Uterus (tissue), 2 donors: ENCODE results near the gene SOHLH1.

Experiments used
- CTCF ChIP-seq, 4 experiments: fragments of 200-600 bp in 2 of 4; fragments of 450-650 bp in 2 of 4; sonication (generic) in 2 of 4; IDR thresholded peaks; one replicate each; pipeline ENCODE4 v1.5.1; 2016 to 2019; ENCODE audit warnings: antibody characterized with exemption in 4 of 4, mild to moderate bottlenecking in 2 of 4, moderate library complexity in 1 of 4
- POLR2A ChIP-seq, 2 donors: fragments of 450-650 bp; IDR thresholded peaks; one replicate each; pipeline ENCODE4 v1.6.1; 2016; ENCODE audit warnings: antibody characterized with exemption in 2 of 2, mild to moderate bottlenecking in 1 of 2, moderate library complexity in 1 of 2

- TF ChIP-seq CTCF (IDR thresholded peaks at IDR 0.05) (no peak), POLR2A (IDR thresholded peaks at IDR 0.05) (no peak)
Observed at GRCh38 chr9:135695036-135695435, 4.2 kb downstream of the SOHLH1 start.
